ENCODE data around the gene TMEM116. TPM values are rescaled to one million over a fixed set of nuclear protein-coding genes. Genes with fewer than 3 reads are reported as not detected.

The TMEM116 gene
- total and polyA plus RNA-seq, 8 donors: 2.5 to 7.3 (median 4.2) TPM

DNA sequence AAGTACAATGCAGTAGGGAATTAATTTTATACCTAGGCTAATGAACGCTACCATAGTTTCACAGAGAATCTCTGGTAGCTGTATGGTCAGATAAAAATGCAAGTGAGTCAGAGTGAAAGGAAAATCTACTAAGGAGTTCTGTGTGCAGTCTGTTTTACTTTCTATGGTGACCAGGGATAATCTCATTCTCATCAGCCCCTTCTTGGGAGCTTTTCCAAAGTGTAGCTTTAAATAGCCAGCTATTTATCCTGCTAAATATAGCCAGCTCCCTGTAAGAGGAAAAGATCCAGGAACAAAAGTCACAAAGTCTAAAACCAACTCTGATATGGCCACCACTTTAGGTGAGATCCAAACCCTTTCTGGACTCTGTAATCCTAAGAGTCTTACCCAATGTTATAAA is 75.5 kb downstream of the TMEM116 start:
- ATAC-seq (no peak), FAIRE-seq (no peak), DNase-seq (no peak)
- Histone ChIP-seq H3K9me3 (no peaks in the 10 kb centered on the region), H3K36me3 (no peaks in the 10 kb centered on the region), H3K4me3 (no peak overlapping the region), H3K4me1 (no peaks in the 10 kb centered on the region), H3K27ac (no peak overlapping the region), H3K27me3 (no peaks in the 10 kb centered on the region)
- TF ChIP-seq, protein P1, sequence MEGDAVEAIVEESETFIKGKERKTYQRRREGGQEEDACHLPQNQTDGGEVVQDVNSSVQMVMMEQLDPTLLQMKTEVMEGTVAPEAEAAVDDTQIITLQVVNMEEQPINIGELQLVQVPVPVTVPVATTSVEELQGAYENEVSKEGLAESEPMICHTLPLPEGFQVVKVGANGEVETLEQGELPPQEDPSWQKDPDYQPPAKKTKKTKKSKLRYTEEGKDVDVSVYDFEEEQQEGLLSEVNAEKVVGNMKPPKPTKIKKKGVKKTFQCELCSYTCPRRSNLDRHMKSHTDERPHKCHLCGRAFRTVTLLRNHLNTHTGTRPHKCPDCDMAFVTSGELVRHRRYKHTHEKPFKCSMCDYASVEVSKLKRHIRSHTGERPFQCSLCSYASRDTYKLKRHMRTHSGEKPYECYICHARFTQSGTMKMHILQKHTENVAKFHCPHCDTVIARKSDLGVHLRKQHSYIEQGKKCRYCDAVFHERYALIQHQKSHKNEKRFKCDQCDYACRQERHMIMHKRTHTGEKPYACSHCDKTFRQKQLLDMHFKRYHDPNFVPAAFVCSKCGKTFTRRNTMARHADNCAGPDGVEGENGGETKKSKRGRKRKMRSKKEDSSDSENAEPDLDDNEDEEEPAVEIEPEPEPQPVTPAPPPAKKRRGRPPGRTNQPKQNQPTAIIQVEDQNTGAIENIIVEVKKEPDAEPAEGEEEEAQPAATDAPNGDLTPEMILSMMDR (IDR thresholded peaks at IDR 0.05): no peak
- 91 to 97% methylated on average over 1 of the region's 1 CpG for WGBS, 2 donors
- intact Hi-C loops (cut with DNase I): no loop called here

DNA sequence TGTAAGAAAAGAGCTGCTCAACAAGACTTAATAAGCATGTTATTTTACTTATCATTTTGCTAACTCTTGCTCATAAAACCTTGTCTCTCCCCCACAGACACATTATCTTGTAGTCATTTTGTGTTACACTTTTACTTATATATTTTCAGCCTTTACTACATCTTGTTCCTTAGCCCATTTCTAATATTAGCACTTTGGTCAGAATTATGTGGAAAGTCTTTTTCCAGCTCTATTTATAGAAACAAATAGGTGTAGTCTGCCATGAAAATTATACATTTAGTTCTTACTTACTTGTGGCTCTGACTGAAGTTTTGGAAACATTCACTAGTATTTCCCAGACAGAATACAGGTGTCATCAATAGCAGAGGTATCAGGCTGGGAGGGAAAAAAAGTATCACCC is 76.1 kb downstream of the TMEM116 start:
- ATAC-seq (no peak), DNase-seq (no peak), FAIRE-seq (no peak)
- Histone ChIP-seq H3K27ac (no peak overlapping the region), H3K9me3 (no peaks in the 10 kb centered on the region), H3K4me3 (no peak overlapping the region), H3K4me1 (no peaks in the 10 kb centered on the region), H3K36me3 (no peaks in the 10 kb centered on the region), H3K27me3 (no peaks in the 10 kb centered on the region)
- TF ChIP-seq, protein P1 (IDR thresholded peaks at IDR 0.05): no peak
- intact Hi-C loops (cut with DNase I): no loop called here

DNA sequence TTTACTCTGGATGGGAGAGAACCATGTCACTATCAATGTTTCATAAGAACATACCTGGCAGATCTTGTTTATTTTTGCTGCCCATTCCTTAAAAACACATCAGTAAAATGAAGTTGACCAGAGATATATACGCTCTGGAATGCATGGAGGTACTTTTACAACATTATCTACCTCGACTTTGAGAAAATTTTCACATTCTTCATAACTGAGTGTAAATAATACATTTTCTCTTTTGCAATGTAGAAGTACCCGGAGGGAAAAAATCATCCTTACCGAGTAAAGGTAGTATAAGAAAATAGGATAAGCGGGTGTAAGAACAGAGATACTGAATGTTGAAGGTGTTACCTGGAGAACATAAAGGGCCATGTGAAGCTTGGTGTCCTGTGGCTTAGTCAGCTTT is 80.7 kb downstream of the TMEM116 start:
- Histone ChIP-seq H3K4me3 (no peak overlapping the region), H3K36me3 (no peaks in the 10 kb centered on the region), H3K9me3 (no peaks in the 10 kb centered on the region), H3K27ac (no peak overlapping the region), H3K27me3 (no peaks in the 10 kb centered on the region), H3K4me1 (no peaks in the 10 kb centered on the region)
- 83 to 89% methylated on average over 5 of the region's 5 CpGs for WGBS, 2 donors
- no peak for ATAC-seq
- FAIRE-seq: no peak
- no peak for DNase-seq
- TF ChIP-seq, protein P1 (IDR thresholded peaks at IDR 0.05): no peak
- intact Hi-C loops (cut with DNase I): no loop called here

DNA sequence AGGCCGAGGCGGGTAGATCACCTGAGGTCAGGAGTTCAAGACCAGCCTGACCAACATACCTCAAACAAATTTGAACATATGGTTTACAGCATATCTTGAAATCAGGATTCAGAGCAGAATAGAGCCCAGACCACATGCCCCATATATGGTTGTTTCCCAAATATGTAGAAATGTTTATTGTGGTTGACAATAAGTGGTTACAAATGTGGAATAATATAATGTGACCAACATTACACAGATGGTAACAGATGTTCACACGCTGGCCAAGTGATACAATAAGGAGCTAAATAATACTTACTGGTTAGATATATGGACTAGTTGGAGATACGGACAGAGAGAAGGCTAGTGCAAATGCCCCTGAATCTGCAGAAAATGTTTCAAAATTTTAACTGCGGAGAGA is 85.6 kb downstream of the TMEM116 start:
- WGBS, 2 donors: 94% methylated on average over 5 of the region's 5 CpGs
- DNase-seq (no peak), FAIRE-seq (no peak), ATAC-seq (no peak)
- no peaks in the 10 kb centered on the region for H3K4me1 ChIP-seq
- H3K27ac ChIP-seq: no peak overlapping the region
- H3K36me3 ChIP-seq: no peaks in the 10 kb centered on the region
- intact Hi-C loops (cut with DNase I): no loop called here
- TF ChIP-seq, protein P1 (IDR thresholded peaks at IDR 0.05): no peak
- no peaks in the 10 kb centered on the region for H3K27me3 ChIP-seq
- no peak overlapping the region for H3K4me3 ChIP-seq
- H3K9me3 ChIP-seq: no peaks in the 10 kb centered on the region

DNA sequence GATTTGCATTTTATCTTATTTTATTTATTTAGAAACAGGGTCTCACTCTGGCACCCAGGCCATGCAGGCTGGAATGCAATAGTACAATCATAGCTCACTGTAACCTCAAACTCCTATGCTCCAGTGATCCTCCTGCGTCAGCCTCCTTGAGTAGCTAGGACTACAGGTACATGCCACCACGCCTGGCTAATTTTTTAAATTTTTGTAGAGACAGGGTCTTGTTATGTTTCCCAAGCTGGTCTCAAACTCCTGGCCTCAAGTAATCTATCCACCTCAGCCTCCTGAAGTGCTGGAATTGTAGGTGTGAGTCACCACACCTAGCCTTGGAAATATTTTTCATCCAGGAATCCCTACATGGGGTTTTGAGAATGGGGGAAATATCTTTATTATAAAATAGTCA is 86.3 kb downstream of the TMEM116 start:
- ATAC-seq (no peak), FAIRE-seq (no peak), DNase-seq (no peak)
- no peaks in the 10 kb centered on the region for H3K36me3 ChIP-seq
- H3K27me3 ChIP-seq: no peaks in the 10 kb centered on the region
- H3K4me3 ChIP-seq: no peak overlapping the region
- 97 to 98% methylated on average over 2 of the region's 2 CpGs for WGBS, 2 donors
- TF ChIP-seq, protein P1 (IDR thresholded peaks at IDR 0.05): no peak
- no peaks in the 10 kb centered on the region for H3K9me3 ChIP-seq
- intact Hi-C loops (cut with DNase I): no loop called here
- H3K27ac ChIP-seq: no peak overlapping the region
- no peaks in the 10 kb centered on the region for H3K4me1 ChIP-seq

Measured in pancreas (tissue), 10 donors.